Measurements from ENCODE around the gene SPEM1.

The SPEM1 gene

GRCh38 chr17:7421186-7421585 is 1.1 kb downstream of the SPEM1 start:
- POLR2A ChIA-PET, result interaction anchor here (1.2 kb wide), 1 partner anchor 17 kb away, joined by 4 read pairs; the partner anchor contains the start of gene TMEM256
- no peak for TF ChIP-seq L3MBTL2 (conservative IDR thresholded peaks at IDR 0.05)
- no peak for TF ChIP-seq SP1 (IDR thresholded peaks at IDR 0.05)
- no peak for TF ChIP-seq SUZ12 (IDR thresholded peaks at IDR 0.05)
- TF ChIP-seq CTBP1 (IDR thresholded peaks at IDR 0.05; ENCODE audit: borderline replicate concordance), result no peak
- TF ChIP-seq NFRKB (IDR thresholded peaks at IDR 0.05), result no peak
- TF ChIP-seq ZNF384 (IDR thresholded peaks at IDR 0.05), result no peak
- no peak for TF ChIP-seq FOXK2 (IDR thresholded peaks at IDR 0.05)
- no peak for TF ChIP-seq PKNOX1 (IDR thresholded peaks at IDR 0.05)
- TF ChIP-seq ARNT (IDR thresholded peaks at IDR 0.05), result no peak
- no peak for TF ChIP-seq TARDBP (IDR thresholded peaks at IDR 0.05)
- no peak for TF ChIP-seq BHLHE40 (IDR thresholded peaks at IDR 0.05; ENCODE audit: borderline replicate concordance)
- TF ChIP-seq FOXA1 (IDR thresholded peaks at IDR 0.05), result no peak
- TF ChIP-seq FOXM1 (IDR thresholded peaks at IDR 0.05; ENCODE audit: borderline replicate concordance), result no peak
- no peak for TF ChIP-seq LEF1 (IDR thresholded peaks at IDR 0.05; ENCODE audit: borderline replicate concordance)
- TF ChIP-seq HDGF (IDR thresholded peaks at IDR 0.05; ENCODE audit: borderline replicate concordance), result no peak
- no peak for TF ChIP-seq ELF4 (IDR thresholded peaks at IDR 0.05)
- CTCF ChIA-PET, result no interaction called here
- no peak for DNase-seq (ENCODE audit: extremely low spot score)

DNA sequence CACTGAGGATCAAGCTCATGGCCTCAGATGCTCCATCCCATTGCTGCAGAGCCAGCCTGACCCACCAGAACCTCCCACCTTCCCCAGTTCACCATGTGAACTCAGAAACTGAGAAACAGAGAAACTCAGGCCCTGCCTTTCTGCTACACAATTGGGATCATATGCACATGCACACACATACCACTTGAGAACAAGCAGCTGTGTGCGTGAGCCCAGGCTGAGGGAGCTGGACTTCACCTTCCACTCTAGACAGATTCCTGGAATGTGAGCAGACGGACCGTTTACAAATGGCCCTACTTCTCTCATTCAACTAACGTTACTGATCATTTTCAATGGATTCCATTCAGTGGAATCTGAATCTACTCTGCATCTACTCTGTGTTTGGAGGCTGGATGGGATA is 3.6 kb downstream of the SPEM1 start:
- ChIA-PET POLR2A (no interaction called here), CTCF (interaction anchor here (0.7 kb wide), 1 partner anchor 50 kb away, joined by 3 read pairs; no protein-coding TSS in a partner anchor)
- TF ChIP-seq SUZ12 (IDR thresholded peaks at IDR 0.05) (no peak), FOXM1 (IDR thresholded peaks at IDR 0.05; ENCODE audit: borderline replicate concordance) (no peak), PKNOX1 (IDR thresholded peaks at IDR 0.05) (no peak), FOXK2 (IDR thresholded peaks at IDR 0.05) (no peak), LEF1 (IDR thresholded peaks at IDR 0.05; ENCODE audit: borderline replicate concordance) (no peak), ARNT (IDR thresholded peaks at IDR 0.05) (no peak), SP1 (IDR thresholded peaks at IDR 0.05) (no peak), ZNF384 (IDR thresholded peaks at IDR 0.05) (no peak), CTBP1 (IDR thresholded peaks at IDR 0.05; ENCODE audit: borderline replicate concordance) (no peak), ELF4 (IDR thresholded peaks at IDR 0.05) (no peak), NFRKB (IDR thresholded peaks at IDR 0.05) (no peak), FOXA1 (IDR thresholded peaks at IDR 0.05) (no peak), BHLHE40 (IDR thresholded peaks at IDR 0.05; ENCODE audit: borderline replicate concordance) (no peak), HDGF (IDR thresholded peaks at IDR 0.05; ENCODE audit: borderline replicate concordance) (no peak), L3MBTL2 (conservative IDR thresholded peaks at IDR 0.05) (no peak)
- no peak for DNase-seq (ENCODE audit: extremely low spot score)

DNA sequence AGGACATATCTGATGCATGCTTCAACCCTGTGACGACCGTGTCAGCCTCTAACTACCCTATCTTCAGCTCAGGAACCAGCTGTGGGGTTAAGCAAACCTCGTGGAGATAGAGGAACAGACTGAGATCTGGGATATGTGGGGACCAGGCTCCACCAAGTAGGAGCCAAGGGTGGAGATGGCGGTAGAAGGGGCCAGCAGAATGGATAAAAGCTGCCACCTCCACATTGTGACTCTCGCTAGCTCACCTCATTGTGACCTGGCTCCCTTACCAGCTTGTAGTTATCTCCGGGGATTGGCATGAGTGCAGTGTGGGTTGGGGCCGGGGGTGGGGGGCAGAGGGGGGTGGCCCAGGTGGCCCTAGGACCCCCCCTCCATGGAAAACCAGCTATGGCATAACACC is 5.2 kb downstream of the SPEM1 start, which contains the start of gene SPEM2:
TSS of gene SPEM2 (plus strand) at position 301 of the 400 bp plus-strand sequence. CDS start at position 374, 73 bp downstream.
- CTCF ChIA-PET, result interaction anchor here (0.6 kb wide), 1 partner anchor 1593 kb away, joined by 3 read pairs; no protein-coding TSS in a partner anchor
- POLR2A ChIA-PET, result interaction anchor here (0.9 kb wide), 1 partner anchor 19 kb away, joined by 3 read pairs; no protein-coding TSS in a partner anchor
- TF ChIP-seq SUZ12 (IDR thresholded peaks at IDR 0.05) (no peak), PKNOX1 (IDR thresholded peaks at IDR 0.05) (no peak), SP1 (IDR thresholded peaks at IDR 0.05) (no peak), LEF1 (IDR thresholded peaks at IDR 0.05; ENCODE audit: borderline replicate concordance) (no peak), TARDBP (IDR thresholded peaks at IDR 0.05) (no peak), L3MBTL2 (conservative IDR thresholded peaks at IDR 0.05) (no peak), ELF4 (IDR thresholded peaks at IDR 0.05) (no peak), NFRKB (IDR thresholded peaks at IDR 0.05) (no peak)
- DNase-seq (ENCODE audit: extremely low spot score), result no peak

GRCh38 chr17:7425756-7426155 is 5.6 kb downstream of the SPEM1 start:
- CTCF ChIA-PET, result interaction anchor here (0.6 kb wide), 1 partner anchor 1593 kb away, joined by 3 read pairs; no protein-coding TSS in a partner anchor
- no peak for DNase-seq (ENCODE audit: extremely low spot score)
- TF ChIP-seq L3MBTL2 (conservative IDR thresholded peaks at IDR 0.05) (no peak), TARDBP (IDR thresholded peaks at IDR 0.05) (no peak)
- POLR2A ChIA-PET, result interaction anchor here (0.9 kb wide), 1 partner anchor 18 kb away, joined by 3 read pairs; no protein-coding TSS in a partner anchor

GRCh38 chr17:7426203-7426863 is 6.2 kb downstream of the SPEM1 start:
- ChIA-PET POLR2A (no interaction called here), CTCF (interaction anchor here (0.6 kb wide), 1 partner anchor 1592 kb away, joined by 3 read pairs; no protein-coding TSS in a partner anchor)
- DNase-seq (ENCODE audit: extremely low spot score), result no peak

GRCh38 chr17:7426896-7427489 is 6.9 kb downstream of the SPEM1 start:
- ChIA-PET CTCF (no interaction called here), POLR2A (no interaction called here)
- TF ChIP-seq PKNOX1 (IDR thresholded peaks at IDR 0.05) (no peak), TARDBP (IDR thresholded peaks at IDR 0.05) (no peak), FOXK2 (IDR thresholded peaks at IDR 0.05) (no peak)
- no peak for DNase-seq (ENCODE audit: extremely low spot score)

More at GRCh38 chr17:7426203-7426863, 6.2 kb downstream of the SPEM1 start:
- TF ChIP-seq SUZ12 (IDR thresholded peaks at IDR 0.05) (no peak), L3MBTL2 (conservative IDR thresholded peaks at IDR 0.05) (no peak), BHLHE40 (IDR thresholded peaks at IDR 0.05; ENCODE audit: borderline replicate concordance) (no peak)

All from HEK293T (cell line).